ENCODE measurements around the gene MRTFB. TPM values are rescaled to one million over a fixed set of nuclear protein-coding genes. Genes with fewer than 3 reads are reported as not detected.
"Not testable (repeated sequence)": the region's sequence is repeated elsewhere in the genome, so short reads cannot be mapped to it uniquely, and the experiment has no call there.

MRTFB gene
- total RNA-seq = 89.4 TPM

GRCh38 chr16:14070877-14071575, at the start of gene MRTFB:
Gene MRTFB, plus strand, starts transcription at chr16:14071319. Its CDS starts 69,288 bp downstream, at chr16:14140607.
- Histone ChIP-seq H3K4me3 (peak within 1 kb of the TSS; percentile 100), H3K9me3 (no peaks in the 10 kb centered on the region), H3K36me3 (no peaks in the 10 kb centered on the region), H3K4me1 (peaks cover 0 to 13% of the 10 kb centered on the region in 2 donors), H3K27me3 (no peaks in the 10 kb centered on the region), H3K27ac (peak within 1 kb of the TSS; percentile 57 to 74)
- DNase-seq (ENCODE audit: low spot score in 2 of 2) = peak in 1 of 2 donors; percentile 85
- TF ChIP-seq, protein P1, sequence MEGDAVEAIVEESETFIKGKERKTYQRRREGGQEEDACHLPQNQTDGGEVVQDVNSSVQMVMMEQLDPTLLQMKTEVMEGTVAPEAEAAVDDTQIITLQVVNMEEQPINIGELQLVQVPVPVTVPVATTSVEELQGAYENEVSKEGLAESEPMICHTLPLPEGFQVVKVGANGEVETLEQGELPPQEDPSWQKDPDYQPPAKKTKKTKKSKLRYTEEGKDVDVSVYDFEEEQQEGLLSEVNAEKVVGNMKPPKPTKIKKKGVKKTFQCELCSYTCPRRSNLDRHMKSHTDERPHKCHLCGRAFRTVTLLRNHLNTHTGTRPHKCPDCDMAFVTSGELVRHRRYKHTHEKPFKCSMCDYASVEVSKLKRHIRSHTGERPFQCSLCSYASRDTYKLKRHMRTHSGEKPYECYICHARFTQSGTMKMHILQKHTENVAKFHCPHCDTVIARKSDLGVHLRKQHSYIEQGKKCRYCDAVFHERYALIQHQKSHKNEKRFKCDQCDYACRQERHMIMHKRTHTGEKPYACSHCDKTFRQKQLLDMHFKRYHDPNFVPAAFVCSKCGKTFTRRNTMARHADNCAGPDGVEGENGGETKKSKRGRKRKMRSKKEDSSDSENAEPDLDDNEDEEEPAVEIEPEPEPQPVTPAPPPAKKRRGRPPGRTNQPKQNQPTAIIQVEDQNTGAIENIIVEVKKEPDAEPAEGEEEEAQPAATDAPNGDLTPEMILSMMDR (IDR thresholded peaks at IDR 0.05) = no peak
- intact Hi-C loops (cut with DNase I) = loop anchor here (2.0 to 5.0 kb wide), 3 partner anchors 54 to 149 kb away; partner anchors contain the start of gene ERCC4

- intact Hi-C loops (cut with DNase I); DNase-seq (ENCODE audit: low spot score in 2 of 2); H3K4me1 ChIP-seq; H3K36me3 ChIP-seq; H3K4me3 ChIP-seq; H3K27ac ChIP-seq; H3K27me3 ChIP-seq; H3K9me3 ChIP-seq: not testable (repeated sequence)
These were observed 47.6 kb upstream of the MRTFB start for GRCh38 chr16:14023526-14023925.

GRCh38 chr16:14024283-14024682, 46.8 kb upstream of the MRTFB start:
- Histone ChIP-seq H3K9me3 (no peaks in the 10 kb centered on the region), H3K36me3 (no peaks in the 10 kb centered on the region), H3K27ac (no peak overlapping the region), H3K4me1 (peaks cover 0 to 2% of the 10 kb centered on the region in 2 donors), H3K27me3 (no peaks in the 10 kb centered on the region), H3K4me3 (no peak overlapping the region)
- TF ChIP-seq, protein P1 (IDR thresholded peaks at IDR 0.05) = no peak
- intact Hi-C loops (cut with DNase I) = no loop called here
- no peak for DNase-seq (ENCODE audit: low spot score in 2 of 2)

DNA sequence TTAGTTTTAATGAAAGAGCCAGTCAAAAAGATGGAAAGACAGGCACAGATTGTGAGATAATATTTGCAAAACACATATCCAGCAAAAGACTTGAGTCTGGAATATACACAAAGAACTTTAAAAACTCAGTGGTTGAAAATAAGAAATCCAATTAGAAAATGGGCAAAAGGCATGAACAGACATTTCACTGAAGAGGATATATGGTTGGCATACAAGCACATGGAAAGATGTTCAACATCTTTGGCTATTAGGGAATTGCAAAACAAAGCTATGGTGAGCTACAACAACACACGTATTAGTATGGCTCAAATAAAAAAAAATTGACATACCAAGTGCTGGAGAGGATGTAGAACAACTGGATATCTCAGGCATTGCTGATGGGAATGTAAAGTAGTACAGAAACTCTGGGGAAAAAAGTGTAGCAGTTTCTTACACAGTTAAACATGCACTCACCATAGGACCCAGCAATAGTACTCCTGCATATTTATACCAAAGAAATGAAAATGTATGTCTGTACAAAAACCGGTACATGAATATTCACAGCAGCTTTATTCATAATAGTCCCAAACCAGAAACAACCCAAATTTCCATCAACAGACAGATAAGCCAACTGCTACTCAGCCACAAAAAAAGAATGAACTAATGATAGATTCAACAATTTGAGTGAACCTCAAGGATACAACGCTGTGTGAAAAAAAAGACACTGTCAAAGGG, 44.4 kb upstream of the MRTFB start:
- no peak overlapping the region for H3K4me3 ChIP-seq
- no peak for DNase-seq (ENCODE audit: low spot score in 2 of 2)
- TF ChIP-seq, protein P1 (IDR thresholded peaks at IDR 0.05) = no peak
- H3K27me3 ChIP-seq = no peaks in the 10 kb centered on the region
- H3K36me3 ChIP-seq = no peaks in the 10 kb centered on the region
- H3K9me3 ChIP-seq = no peaks in the 10 kb centered on the region
- no peak overlapping the region for H3K27ac ChIP-seq
- intact Hi-C loops (cut with DNase I) = no loop called here
- H3K4me1 ChIP-seq = no peaks in the 10 kb centered on the region

DNA sequence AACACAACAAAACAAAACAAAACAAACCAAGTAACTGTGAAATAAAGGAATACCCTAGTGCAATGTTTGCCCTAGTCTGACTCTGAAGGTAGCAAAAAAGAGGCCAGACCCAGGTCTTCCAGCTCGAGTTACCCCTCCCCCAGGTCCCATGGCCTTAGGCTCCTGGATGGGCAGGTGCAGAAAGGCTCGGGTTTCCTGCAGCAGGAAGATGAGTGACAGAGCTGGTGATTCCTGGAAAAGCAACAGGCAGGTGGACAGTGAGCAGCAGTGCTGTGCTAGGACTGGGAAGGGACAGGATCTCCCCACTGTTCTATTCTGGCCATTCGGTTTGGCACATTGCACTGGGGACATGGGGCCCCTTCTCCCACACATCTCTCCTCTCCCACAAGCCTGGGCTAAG, 42.9 kb upstream of the MRTFB start:
- H3K4me3 ChIP-seq = no peak overlapping the region
- H3K27me3 ChIP-seq = no peaks in the 10 kb centered on the region
- H3K27ac ChIP-seq = no peak overlapping the region
- no peaks in the 10 kb centered on the region for H3K4me1 ChIP-seq
- H3K36me3 ChIP-seq = no peaks in the 10 kb centered on the region
- intact Hi-C loops (cut with DNase I) = no loop called here
- TF ChIP-seq, protein P1 (IDR thresholded peaks at IDR 0.05) = no peak
- H3K9me3 ChIP-seq = no peaks in the 10 kb centered on the region
- no peak for DNase-seq (ENCODE audit: low spot score in 2 of 2)

- Histone ChIP-seq H3K4me1 (no peaks in the 10 kb centered on the region), H3K27me3 (no peaks in the 10 kb centered on the region), H3K27ac (no peak overlapping the region), H3K9me3 (no peaks in the 10 kb centered on the region), H3K36me3 (no peaks in the 10 kb centered on the region), H3K4me3 (no peak overlapping the region)
- no peak for DNase-seq (ENCODE audit: low spot score in 2 of 2)
- intact Hi-C loops (cut with DNase I) = no loop called here
- TF ChIP-seq, protein P1 (IDR thresholded peaks at IDR 0.05) = no peak
These were observed 41.5 kb upstream of the MRTFB start for GRCh38 chr16:14029658-14030057.

All from ascending aorta (tissue), 2 donors.